Uterus (tissue), 2 donors: ENCODE measurements around the gene PSAP.

Experiments
- CTCF ChIP-seq, 4 experiments: fragments of 200-600 bp in 2 of 4; fragments of 450-650 bp in 2 of 4; sonication (generic) in 2 of 4; IDR thresholded peaks; one replicate each; pipeline ENCODE4 v1.5.1; 2016 to 2019; ENCODE audit warnings: antibody characterized with exemption in 4 of 4, mild to moderate bottlenecking in 2 of 4, moderate library complexity in 1 of 4
- POLR2A ChIP-seq, 2 donors: fragments of 450-650 bp; IDR thresholded peaks; one replicate each; pipeline ENCODE4 v1.6.1; 2016; ENCODE audit warnings: antibody characterized with exemption in 2 of 2, mild to moderate bottlenecking in 1 of 2, moderate library complexity in 1 of 2

GRCh38 chr10:71824333-71824732 lies 26.7 kb downstream of the PSAP start:
- no peak for TF ChIP-seq CTCF (IDR thresholded peaks at IDR 0.05)
- no peak for TF ChIP-seq POLR2A (IDR thresholded peaks at IDR 0.05)
